Skeletal muscle tissue (tissue), 4 donors: Measurements from ENCODE around the gene GATAD2B. TPM values are rescaled to one million over a fixed set of nuclear protein-coding genes. Genes with fewer than 3 reads are reported as not detected.

ENCODE experiments used
- H3K27ac ChIP-seq: one replicate; pipeline ENCODE4 v1.7.0; 2013; ENCODE audit warnings: mild to moderate bottlenecking, low read depth, low read length, inconsistent platforms
- H3K27me3 ChIP-seq, 3 donors: one replicate each; pipeline ENCODE4 v1.7.0; 2013; ENCODE audit warnings: low read length in 3 of 3; ENCODE audit not compliant: control insufficient read depth in 3 of 3, insufficient read depth in 3 of 3
- H3K36me3 ChIP-seq, 3 donors: one replicate each; pipeline ENCODE4 v1.7.0; 2013; ENCODE audit warnings: low read length in 3 of 3; ENCODE audit not compliant: control insufficient read depth in 3 of 3, insufficient read depth in 3 of 3
- H3K4me1 ChIP-seq, 3 donors: one replicate each; pipeline ENCODE4 v1.7.0; 2013; ENCODE audit warnings: low read length in 3 of 3, mild to moderate bottlenecking in 3 of 3; ENCODE audit not compliant: control insufficient read depth in 3 of 3, insufficient read depth in 3 of 3
- H3K4me3 ChIP-seq, 3 donors: one replicate each; pipeline ENCODE4 v1.7.0; 2013; ENCODE audit warnings: low read length in 3 of 3
- H3K9ac ChIP-seq, 3 donors: one replicate each; pipeline ENCODE4 v1.7.0; 2013; ENCODE audit warnings: low read length in 3 of 3, mild to moderate bottlenecking in 3 of 3, moderate library complexity in 2 of 3, low read depth in 1 of 3
- H3K9me3 ChIP-seq, 3 donors: one replicate each; pipeline ENCODE4 v1.7.0; 2013; ENCODE audit warnings: low read length in 3 of 3; ENCODE audit not compliant: control insufficient read depth in 3 of 3
- total RNA-seq: library from RNA; depleted of rRNA; stranded (reverse); fragments of >200 nt; gene quantifications from one replicate; pipeline ENCODE4 v1.2.3, GENCODE V29; 2014
- donor health status: Osteomylitis.

GATAD2B gene
- total RNA-seq, 1 donor from 2014 or later: 6.3 TPM

DNA sequence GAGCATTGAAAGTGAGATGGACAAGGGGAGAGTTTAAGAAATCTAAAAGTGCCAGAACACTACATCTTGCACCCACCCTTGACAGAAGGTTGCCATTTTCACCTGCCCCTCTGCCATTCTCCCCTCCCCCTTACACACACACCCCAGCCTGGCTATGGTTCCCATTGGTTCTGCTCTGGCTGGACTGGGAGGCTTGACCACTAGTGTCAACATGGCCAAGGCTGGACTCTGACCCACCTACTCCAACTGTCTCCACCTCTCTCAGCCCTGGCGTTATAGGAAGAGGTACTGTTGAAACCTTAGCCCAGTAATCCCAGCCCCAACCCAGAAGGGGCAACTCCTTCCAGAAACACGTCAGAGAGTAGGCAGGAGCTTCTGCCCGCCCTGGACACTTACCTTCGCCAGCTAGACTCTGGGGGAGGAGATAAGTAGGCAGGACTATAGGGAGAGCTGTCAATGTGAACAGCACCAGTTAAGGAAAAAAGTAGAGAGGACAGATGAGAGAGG is 31.1 kb upstream of the GATAD2B start:
- Histone ChIP-seq H3K36me3 (peaks cover 32 to 45% (median 34%) of the 10 kb centered on the region in 3 donors), H3K27me3 (no peaks in the 10 kb centered on the region), H3K4me3 (no peak overlapping the region), H3K4me1 (peaks cover 31 to 52% (median 46%) of the 10 kb centered on the region in 3 donors), H3K27ac (no peak overlapping the region), H3K9ac (no peak overlapping the region), H3K9me3 (no peaks in the 10 kb centered on the region)

DNA sequence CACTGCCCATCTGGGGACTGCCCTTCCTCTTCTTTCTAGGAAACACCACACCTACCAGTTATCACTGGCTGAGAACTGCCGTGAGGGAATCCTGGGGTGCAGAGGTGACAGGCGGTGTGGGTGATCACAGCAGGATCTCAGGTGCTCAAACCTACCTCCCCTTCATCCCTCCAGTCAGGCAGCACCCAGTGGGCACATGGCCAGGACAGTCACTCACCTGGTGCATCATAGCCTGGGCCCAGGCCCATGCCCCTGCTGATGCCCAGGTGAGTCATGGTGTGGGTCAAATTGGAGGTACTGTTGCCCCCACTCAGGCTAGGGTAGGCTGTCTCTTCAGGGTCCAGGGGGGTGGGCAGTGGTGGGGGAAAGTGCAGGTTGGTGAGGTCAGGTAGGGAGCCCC is 29.0 kb upstream of the GATAD2B start:
- Histone ChIP-seq H3K27ac (no peak overlapping the region), H3K4me3 (no peak overlapping the region), H3K4me1 (peaks cover 24 to 42% (median 39%) of the 10 kb centered on the region in 3 donors), H3K9ac (no peak overlapping the region), H3K27me3 (no peaks in the 10 kb centered on the region), H3K9me3 (no peaks in the 10 kb centered on the region), H3K36me3 (peaks cover 46 to 61% (median 46%) of the 10 kb centered on the region in 3 donors)

DNA sequence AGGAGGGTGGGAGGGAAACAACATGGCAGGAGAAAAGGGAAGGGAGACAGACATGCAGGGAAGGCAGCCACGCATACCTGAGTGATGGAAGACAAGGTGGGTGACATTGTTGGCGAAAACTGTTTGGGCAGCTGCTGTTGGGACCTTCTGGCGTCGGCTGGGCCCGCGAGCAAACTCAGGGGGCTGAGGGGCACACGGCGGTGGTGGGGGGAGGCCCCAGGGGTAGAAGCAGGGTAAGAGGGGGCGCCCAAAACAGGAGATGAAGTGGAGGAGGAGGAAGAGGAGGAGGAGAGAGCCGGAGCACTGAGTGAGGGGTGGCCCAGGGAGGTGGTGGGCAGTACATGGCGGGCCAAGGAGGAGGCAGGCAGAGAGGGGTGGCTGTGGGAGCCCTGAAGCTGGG is 28.4 kb upstream of the GATAD2B start:
- H3K4me1 ChIP-seq: peaks cover 20 to 38% (median 34%) of the 10 kb centered on the region in 3 donors
- H3K36me3 ChIP-seq: peaks cover 46 to 61% (median 46%) of the 10 kb centered on the region in 3 donors
- no peak overlapping the region for H3K9ac ChIP-seq
- no peaks in the 10 kb centered on the region for H3K27me3 ChIP-seq
- no peak overlapping the region for H3K27ac ChIP-seq
- no peak overlapping the region for H3K4me3 ChIP-seq
- no peaks in the 10 kb centered on the region for H3K9me3 ChIP-seq

DNA sequence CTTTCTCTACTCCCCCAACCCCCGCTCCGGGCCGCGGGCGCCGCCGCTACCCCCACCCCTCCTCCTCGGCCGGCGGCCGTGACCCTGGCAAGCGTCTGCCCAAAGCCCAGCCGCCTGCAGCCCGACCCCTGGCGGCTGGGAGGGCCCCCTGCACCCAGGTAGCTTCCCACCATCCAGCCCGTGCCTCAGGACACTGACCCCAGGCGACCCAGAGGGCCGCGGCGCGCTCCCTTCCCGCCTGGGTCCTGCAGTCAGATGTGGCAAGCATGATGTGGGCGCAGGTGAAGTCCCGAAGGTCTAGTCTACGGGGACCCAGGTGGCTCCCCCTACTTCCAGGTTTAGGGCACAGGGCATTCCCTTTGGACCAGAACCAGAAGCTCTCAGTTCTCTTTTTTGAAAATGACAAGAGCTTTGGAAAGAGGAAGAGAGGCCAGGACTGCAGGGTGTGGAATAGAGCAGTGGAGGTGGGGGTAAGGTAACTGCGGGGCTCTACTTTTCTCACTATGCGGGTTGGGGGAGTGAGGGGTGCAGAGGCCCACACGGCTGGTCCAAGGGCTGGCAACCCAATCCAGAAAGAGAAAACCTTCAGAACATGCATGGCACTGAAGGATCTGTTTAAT is 24.0 kb upstream of the GATAD2B start, which contains the start of gene DENND4B:
Gene DENND4B, minus strand, starts transcription at position 97 of the 620 bp plus-strand sequence. CDS start 2,344 bp downstream, outside the sequence.
- peaks cover 27 to 44% (median 36%) of the 10 kb centered on the region in 3 donors for H3K4me1 ChIP-seq
- H3K9ac ChIP-seq: peak within 1 kb of the TSS; percentile 93 to 96 (median 95)
- H3K36me3 ChIP-seq: peaks cover 48 to 54% (median 52%) of the 10 kb centered on the region in 3 donors
- no peaks in the 10 kb centered on the region for H3K27me3 ChIP-seq
- no peaks in the 10 kb centered on the region for H3K9me3 ChIP-seq
- H3K27ac ChIP-seq: peak within 1 kb of the TSS; percentile 97
- peak within 1 kb of the TSS; percentile 84 to 91 (median 87) for H3K4me3 ChIP-seq

DNA sequence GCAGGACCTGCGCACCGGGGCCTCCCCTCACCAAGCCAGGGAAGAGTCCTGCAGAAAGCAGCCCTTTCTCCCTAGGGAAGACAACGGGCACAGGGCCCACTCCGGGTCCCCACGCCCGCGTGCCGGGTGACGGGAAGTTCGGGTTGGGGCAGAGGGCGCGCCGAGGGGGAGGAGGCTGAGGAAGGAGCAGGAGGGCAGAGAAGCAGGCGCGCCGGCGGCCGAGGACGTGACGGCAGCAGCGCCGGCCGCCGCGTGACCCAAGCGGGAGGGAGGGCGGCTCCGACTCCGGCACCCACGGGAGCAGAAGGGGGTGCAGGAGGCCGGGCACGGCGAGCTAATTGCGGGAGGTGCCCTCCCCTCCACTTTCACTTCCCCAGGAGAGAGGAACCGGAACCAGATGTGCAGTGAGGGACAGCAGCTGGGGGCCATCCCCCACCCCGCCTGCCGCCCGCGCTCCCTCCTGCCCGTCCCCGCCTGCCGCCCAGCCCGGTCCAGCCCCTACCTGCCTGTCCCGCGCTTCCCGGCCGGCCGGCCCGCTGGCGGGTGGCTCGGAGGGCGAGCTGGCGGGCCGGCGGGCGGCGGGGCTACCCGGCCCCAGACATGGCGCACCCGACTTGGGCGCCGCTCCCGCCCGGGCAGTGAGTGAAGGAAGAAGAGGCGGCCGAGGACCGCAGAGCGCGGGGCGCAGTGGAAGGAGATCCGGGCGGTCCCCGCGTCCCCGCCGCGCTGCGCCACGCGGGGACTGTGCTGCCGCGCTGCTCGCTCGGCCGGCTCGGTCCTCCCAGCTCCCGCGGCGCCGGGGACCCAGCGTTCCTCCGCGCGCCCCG is 23.2 kb upstream of the GATAD2B start:
- Histone ChIP-seq H3K9ac (peak overlapping the region; percentile 93 to 96 (median 95)), H3K9me3 (no peaks in the 10 kb centered on the region), H3K4me3 (peak overlapping the region; percentile 84 to 91 (median 87)), H3K27ac (peak overlapping the region; percentile 97), H3K4me1 (peaks cover 27 to 44% (median 36%) of the 10 kb centered on the region in 3 donors), H3K27me3 (no peaks in the 10 kb centered on the region), H3K36me3 (peaks cover 47 to 51% (median 49%) of the 10 kb centered on the region in 3 donors)

DNA sequence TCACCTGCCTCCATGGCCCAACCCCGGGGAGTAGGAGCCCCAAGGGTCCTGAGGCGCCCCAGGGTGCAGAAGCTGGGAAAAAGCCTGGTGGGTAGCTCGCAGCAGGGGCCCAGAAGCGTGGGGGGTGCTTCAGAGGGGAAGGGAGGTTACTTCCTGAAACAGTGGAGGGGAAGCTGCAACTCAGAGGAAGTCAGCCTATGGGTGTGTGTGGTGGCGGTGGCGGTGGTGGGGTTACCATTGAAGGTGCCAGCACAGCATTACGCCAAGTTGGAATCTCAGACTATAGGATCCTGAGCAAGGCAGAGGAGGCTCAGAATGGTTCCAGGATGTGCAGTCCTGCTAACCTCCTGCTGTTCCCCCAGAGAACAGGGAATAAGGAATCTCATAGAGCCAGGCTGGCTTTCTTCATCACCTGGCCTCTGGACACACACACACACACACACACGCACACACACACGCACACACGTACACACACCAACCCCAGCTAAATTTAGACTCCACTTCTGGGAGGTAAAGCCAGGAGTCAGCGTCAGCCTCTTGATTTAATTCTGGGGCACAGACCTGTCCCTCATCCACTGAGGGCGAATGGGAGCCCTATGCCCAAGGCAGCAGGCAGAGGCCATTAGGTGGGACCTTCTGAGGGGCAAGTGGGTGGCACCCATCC is 22.5 kb upstream of the GATAD2B start:
- peaks cover 27 to 44% (median 36%) of the 10 kb centered on the region in 3 donors for H3K4me1 ChIP-seq
- peak overlapping the region; percentile 97 for H3K27ac ChIP-seq
- peak overlapping the region; percentile 93 to 96 (median 95) for H3K9ac ChIP-seq
- peaks cover 47 to 51% (median 49%) of the 10 kb centered on the region in 3 donors for H3K36me3 ChIP-seq
- peak overlapping the region; percentile 84 to 91 (median 87) for H3K4me3 ChIP-seq
- no peaks in the 10 kb centered on the region for H3K9me3 ChIP-seq
- no peaks in the 10 kb centered on the region for H3K27me3 ChIP-seq

DNA sequence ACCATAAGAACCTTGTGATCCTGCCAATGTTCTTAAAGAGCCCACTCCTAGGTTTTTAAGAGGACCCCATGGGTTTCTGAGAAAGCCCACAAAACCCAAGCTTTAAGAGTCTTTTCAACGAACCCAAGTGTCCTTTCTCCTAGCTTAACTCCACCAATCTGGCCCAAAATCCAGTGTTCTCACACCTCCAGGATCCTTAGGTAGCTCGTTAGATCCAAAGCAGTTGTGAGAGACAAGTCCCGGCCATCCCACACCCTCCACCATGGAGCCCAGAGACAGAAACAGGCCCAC is 22.0 kb upstream of the GATAD2B start:
- H3K4me3 ChIP-seq: peak overlapping the region; percentile 84 to 91 (median 87)
- no peaks in the 10 kb centered on the region for H3K9me3 ChIP-seq
- H3K4me1 ChIP-seq: peaks cover 27 to 44% (median 36%) of the 10 kb centered on the region in 3 donors
- H3K9ac ChIP-seq: peak overlapping the region; percentile 93 to 96 (median 95)
- H3K27me3 ChIP-seq: no peaks in the 10 kb centered on the region
- peak overlapping the region; percentile 97 for H3K27ac ChIP-seq
- H3K36me3 ChIP-seq: peaks cover 48 to 52% (median 50%) of the 10 kb centered on the region in 3 donors

DNA sequence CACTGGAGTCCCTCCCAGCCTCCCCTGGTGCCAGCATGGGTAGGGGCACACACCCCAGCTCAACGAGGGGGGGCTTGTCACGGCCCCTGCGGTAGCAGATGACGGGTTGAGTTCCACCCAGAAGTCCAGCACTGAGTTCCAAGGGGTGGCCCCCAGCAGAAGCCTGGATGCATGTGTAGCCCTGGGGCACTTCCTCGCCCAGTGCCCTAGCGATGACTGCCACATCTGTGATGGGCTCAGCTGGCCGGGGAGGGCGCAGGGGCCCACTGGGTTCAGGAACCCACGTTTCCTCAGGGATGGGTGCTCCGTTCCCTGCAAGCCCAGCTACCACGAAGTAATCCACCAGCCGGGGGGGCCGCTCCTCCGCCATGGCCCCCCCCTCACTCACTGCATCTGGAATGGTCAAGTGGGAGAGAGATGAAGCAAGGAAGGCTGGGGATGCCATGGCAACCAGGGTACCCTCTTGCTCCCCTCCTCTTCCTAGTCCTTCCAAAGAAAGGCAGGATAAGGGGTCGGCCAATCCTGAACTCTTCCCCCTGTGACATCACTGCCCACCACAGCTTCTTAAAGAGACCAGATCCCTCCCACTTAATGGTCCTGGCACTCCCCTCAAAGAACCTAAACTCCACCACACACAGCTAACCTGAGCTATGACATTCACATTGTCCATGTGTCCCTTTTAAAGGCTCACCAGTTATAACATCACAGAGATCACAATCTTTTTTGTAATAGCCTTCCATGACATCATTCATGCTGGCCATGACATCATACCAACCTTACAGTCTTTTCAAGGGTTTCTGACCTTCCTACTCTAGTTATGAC is 21.4 kb upstream of the GATAD2B start:
- H3K9ac ChIP-seq: peak overlapping the region; percentile 93 to 96 (median 95)
- peaks cover 48 to 56% (median 56%) of the 10 kb centered on the region in 3 donors for H3K36me3 ChIP-seq
- H3K27ac ChIP-seq: peak overlapping the region; percentile 97
- H3K4me1 ChIP-seq: peaks cover 27 to 44% (median 36%) of the 10 kb centered on the region in 3 donors
- H3K9me3 ChIP-seq: no peaks in the 10 kb centered on the region
- H3K4me3 ChIP-seq: peak overlapping the region; percentile 84 to 91 (median 87)
- H3K27me3 ChIP-seq: no peaks in the 10 kb centered on the region
